Esophagus muscularis mucosa (tissue), 4 donors: Measurements from ENCODE around the gene NCKIPSD. TPM values are rescaled to one million over a fixed set of nuclear protein-coding genes. Genes with fewer than 3 reads are reported as not detected.

Experiments
- DNase-seq: peaks from one replicate; pipeline ENCODE4 v3.0.0-alpha.2; 2017; ENCODE audit errors: extremely low spot score
- H3K27ac ChIP-seq, 4 donors: fragments of 200-600 bp; sonication (generic); replicated peaks in 1 of 4; 1 replicate in 3 of 4; 2 replicates in 1 of 4; pipeline ENCODE4 v1.5.1; 2016 to 2019; ENCODE audit warnings: mild to moderate bottlenecking in 1 of 4
- H3K27me3 ChIP-seq, 4 donors: fragments of 200-600 bp; sonication (generic); one replicate each; pipeline versions ENCODE4 v1.5.1 to v1.6.0; 2016 to 2019
- H3K36me3 ChIP-seq, 4 donors: fragments of 200-600 bp; sonication (generic); one replicate each; pipeline ENCODE4 v1.5.1; 2016 to 2019
- H3K4me1 ChIP-seq, 4 donors: fragments of 200-600 bp; sonication (generic); one replicate each; pipeline ENCODE4 v1.5.1; 2016 to 2019
- H3K4me3 ChIP-seq, 4 donors: fragments of 200-600 bp; sonication (generic); 1 replicate in 2 of 4; 2 replicates in 2 of 4; pipeline ENCODE4 v1.5.1; 2016 to 2019; ENCODE audit warnings: mild to moderate bottlenecking in 4 of 4, moderate library complexity in 1 of 4
- H3K9me3 ChIP-seq, 4 donors: fragments of 200-600 bp; sonication (generic); 1 replicate in 3 of 4; 2 replicates in 1 of 4; pipeline ENCODE4 v1.5.1; 2016 to 2019
- CTCF ChIP-seq, 3 experiments: fragments of 200-600 bp in 2 of 3; fragments of 450-650 bp in 1 of 3; sonication (generic) in 2 of 3; IDR thresholded peaks; one replicate each; pipeline ENCODE4 v1.5.1; 2017 to 2019; ENCODE audit warnings: antibody characterized with exemption in 3 of 3, mild to moderate bottlenecking in 2 of 3, moderate library complexity in 1 of 3
- EP300 ChIP-seq: sonication (generic); formaldehyde crosslinking; IDR thresholded peaks from one replicate; pipeline ENCODE4 v1.6.1; 2017; ENCODE audit warnings: antibody characterized with exemption
- POLR2A ChIP-seq: fragments of 450-650 bp; IDR thresholded peaks from one replicate; pipeline ENCODE4 v1.6.1; 2017; ENCODE audit warnings: antibody characterized with exemption, moderate library complexity, mild to moderate bottlenecking, low read depth
- POLR2AphosphoS5 ChIP-seq, 2 donors: sonication (generic); formaldehyde crosslinking; IDR thresholded peaks; one replicate each; pipeline ENCODE4 v1.6.1; 2017; ENCODE audit warnings: antibody characterized with exemption in 2 of 2
- WGBS: methylation state at CpG from one replicate; pipeline ENCODE4 v1.1.5; 2018; 5-methylcytosine and 5-hydroxymethylcytosine counted together
- intact Hi-C: fragments of 100-400 bp; cut with DNase I; formaldehyde crosslinking; loops from one replicate; pipeline ENCODE4 v1.15.1; 2023
- total RNA-seq, 4 donors: library from RNA; depleted of rRNA; stranded (reverse); fragments of >200 nt; gene quantifications; one replicate each; pipeline versions ENCODE4 v1.1.0 to v1.2.1, GENCODE V29; 2016

NCKIPSD gene
- total RNA-seq, 4 donors from 2014 or later: 18.9 to 34.7 (median 29.1) TPM

GRCh38 chr3:48681541-48681880 lies 4.2 kb downstream of the NCKIPSD start:
- Histone ChIP-seq H3K4me1 (peaks cover 29 to 37% (median 33%) of the 10 kb centered on the region in 4 donors), H3K36me3 (peaks cover 30 to 65% (median 61%) of the 10 kb centered on the region in 4 donors), H3K27me3 (no peaks in the 10 kb centered on the region), H3K9me3 (no peaks in the 10 kb centered on the region), H3K4me3 (no peak overlapping the region), H3K27ac (no peak overlapping the region)
- intact Hi-C loops: no loop called here
- TF ChIP-seq POLR2A (no peak), EP300 (no peak), POLR2AphosphoS5 (IDR thresholded peaks at IDR 0.05) (no peak), CTCF (IDR thresholded peaks at IDR 0.05) (no peak)
- no peak for DNase-seq
- 93% methylated on average over 7 of the region's 7 CpGs for WGBS

- DNase-seq: no peak
- H3K27me3 ChIP-seq: no peaks in the 10 kb centered on the region
- intact Hi-C loops: no loop called here
- H3K9me3 ChIP-seq: no peaks in the 10 kb centered on the region
- H3K4me1 ChIP-seq: peaks cover 23 to 32% (median 28%) of the 10 kb centered on the region in 4 donors
- H3K4me3 ChIP-seq: no peak overlapping the region
- H3K36me3 ChIP-seq: peaks cover 30 to 70% (median 64%) of the 10 kb centered on the region in 4 donors
- no peak for TF ChIP-seq POLR2A
- TF ChIP-seq CTCF (IDR thresholded peaks at IDR 0.05): no peak
- TF ChIP-seq EP300: no peak
- no peak for TF ChIP-seq POLR2AphosphoS5 (IDR thresholded peaks at IDR 0.05)
- H3K27ac ChIP-seq: no peak overlapping the region
- WGBS: 94% methylated on average over 17 of the region's 17 CpGs
These were observed 4.7 kb downstream of the NCKIPSD start for GRCh38 chr3:48680811-48681540.

GRCh38 chr3:48679411-48680391 lies 6.0 kb downstream of the NCKIPSD start:
- WGBS: 93% methylated on average over 12 of the region's 20 CpGs
- intact Hi-C loops: no loop called here
- Histone ChIP-seq H3K27me3 (no peaks in the 10 kb centered on the region), H3K9me3 (no peaks in the 10 kb centered on the region), H3K4me3 (no peak overlapping the region), H3K27ac (no peak overlapping the region), H3K36me3 (peaks cover 30 to 78% (median 70%) of the 10 kb centered on the region in 4 donors), H3K4me1 (peaks cover 16 to 22% (median 20%) of the 10 kb centered on the region in 4 donors)
- TF ChIP-seq POLR2AphosphoS5 (IDR thresholded peaks at IDR 0.05) (no peak), POLR2A (no peak), CTCF (IDR thresholded peaks at IDR 0.05) (no peak), EP300 (no peak)
- DNase-seq: no peak

GRCh38 chr3:48678566-48679380 lies 6.9 kb downstream of the NCKIPSD start:
- no peak overlapping the region for H3K27ac ChIP-seq
- TF ChIP-seq CTCF (IDR thresholded peaks at IDR 0.05): no peak
- no peak for TF ChIP-seq POLR2AphosphoS5 (IDR thresholded peaks at IDR 0.05)
- no peak for TF ChIP-seq EP300
- no peaks in the 10 kb centered on the region for H3K27me3 ChIP-seq
- H3K4me1 ChIP-seq: peaks cover 7 to 12% (median 11%) of the 10 kb centered on the region in 4 donors
- WGBS: 97% methylated on average over 16 of the region's 24 CpGs
- no peaks in the 10 kb centered on the region for H3K9me3 ChIP-seq
- peaks cover 30 to 87% (median 79%) of the 10 kb centered on the region in 4 donors for H3K36me3 ChIP-seq
- H3K4me3 ChIP-seq: no peak overlapping the region
- no peak for DNase-seq
- intact Hi-C loops: no loop called here
